Keratinocyte (primary cell): Measurements from ENCODE around the gene MICAL3.

Experiments
- EZH2 ChIP-seq: IDR thresholded peaks from one replicate; pipeline ENCODE4 v1.6.1; 2012; ENCODE audit warnings: inconsistent platforms, mild to moderate bottlenecking, low read length, moderate library complexity
- TF ChIP-seq, protein P1 (sequence below), 3 experiments: IDR thresholded peaks in 1 of 3; conservative IDR thresholded peaks in 1 of 3; optimal IDR thresholded peaks in 1 of 3; 2 replicates in 2 of 3; 3 replicates in 1 of 3; pipeline versions ENCODE3 to v1.5.1; 2011; ENCODE audit warnings: low read length in 3 of 3, mild to moderate bottlenecking in 3 of 3, moderate library complexity in 2 of 3, control low read depth in 1 of 3, inconsistent platforms in 1 of 3; ENCODE audit not compliant: insufficient read depth in 2 of 3; ENCODE audit errors: extremely low read depth in 1 of 3

- TF ChIP-seq, protein P1, sequence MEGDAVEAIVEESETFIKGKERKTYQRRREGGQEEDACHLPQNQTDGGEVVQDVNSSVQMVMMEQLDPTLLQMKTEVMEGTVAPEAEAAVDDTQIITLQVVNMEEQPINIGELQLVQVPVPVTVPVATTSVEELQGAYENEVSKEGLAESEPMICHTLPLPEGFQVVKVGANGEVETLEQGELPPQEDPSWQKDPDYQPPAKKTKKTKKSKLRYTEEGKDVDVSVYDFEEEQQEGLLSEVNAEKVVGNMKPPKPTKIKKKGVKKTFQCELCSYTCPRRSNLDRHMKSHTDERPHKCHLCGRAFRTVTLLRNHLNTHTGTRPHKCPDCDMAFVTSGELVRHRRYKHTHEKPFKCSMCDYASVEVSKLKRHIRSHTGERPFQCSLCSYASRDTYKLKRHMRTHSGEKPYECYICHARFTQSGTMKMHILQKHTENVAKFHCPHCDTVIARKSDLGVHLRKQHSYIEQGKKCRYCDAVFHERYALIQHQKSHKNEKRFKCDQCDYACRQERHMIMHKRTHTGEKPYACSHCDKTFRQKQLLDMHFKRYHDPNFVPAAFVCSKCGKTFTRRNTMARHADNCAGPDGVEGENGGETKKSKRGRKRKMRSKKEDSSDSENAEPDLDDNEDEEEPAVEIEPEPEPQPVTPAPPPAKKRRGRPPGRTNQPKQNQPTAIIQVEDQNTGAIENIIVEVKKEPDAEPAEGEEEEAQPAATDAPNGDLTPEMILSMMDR (optimal IDR thresholded peaks at IDR 0.05 in 1 of 3, IDR thresholded peaks at IDR 0.05 in 1 of 3, conservative IDR thresholded peaks at IDR 0.05 in 1 of 3; ENCODE audit: extremely low read depth in 1 of 3, insufficient read depth in 2 of 3, low read length in 3 of 3), result no peak
- no peak for TF ChIP-seq EZH2
Observed at GRCh38 chr22:18055619-18056160, 31.3 kb upstream of the MICAL3 start.
